ENCODE measurements around the gene L3MBTL3.
"Not testable (repeated sequence)": the region's sequence is repeated elsewhere in the genome, so short reads cannot be mapped to it uniquely, and the experiment has no call there.

Gene L3MBTL3

GRCh38 chr6:130150906-130151305 lies 132.5 kb downstream of the L3MBTL3 start:
- H3K4me1 ChIP-seq (ENCODE audit: insufficient read depth, low read length) = peaks cover 6% of the 10 kb centered on the region
- no peaks in the 10 kb centered on the region for H3K9me3 ChIP-seq (ENCODE audit: control insufficient read depth, insufficient read depth, low read length)
- no peaks in the 10 kb centered on the region for H3K36me3 ChIP-seq (ENCODE audit: insufficient read depth, low read length)
- H3K9ac ChIP-seq (ENCODE audit: low read depth, low read length) = no peak overlapping the region

DNA sequence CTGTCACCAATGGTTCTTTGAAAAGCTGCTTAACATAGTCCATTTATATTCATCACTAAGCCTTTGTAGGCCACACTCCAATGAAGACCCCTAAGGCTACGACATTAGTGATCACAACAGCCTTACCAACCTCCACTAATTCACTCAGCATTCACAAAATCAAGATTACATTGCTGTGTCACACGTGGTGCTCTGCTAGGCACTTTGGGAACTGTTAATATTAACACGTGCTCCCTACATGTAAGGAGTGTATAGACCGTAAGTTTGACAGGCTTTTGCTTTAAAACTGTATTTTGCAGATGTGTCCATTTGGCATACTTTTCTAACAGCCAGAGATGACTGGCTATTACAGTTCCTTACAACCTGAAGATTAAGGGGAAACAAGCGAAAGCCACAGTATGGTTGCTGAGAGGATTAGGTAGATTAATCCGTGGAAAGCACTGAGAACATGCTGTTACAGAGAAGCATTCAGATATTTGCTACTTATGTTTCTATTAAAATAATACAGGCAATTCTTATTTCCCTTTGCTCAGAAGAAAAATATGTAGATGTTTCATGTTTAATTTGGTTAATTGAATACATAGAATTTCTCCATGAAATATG lies 134.6 kb downstream of the L3MBTL3 start:
- no peak overlapping the region for H3K9ac ChIP-seq (ENCODE audit: low read depth, low read length)
- no peaks in the 10 kb centered on the region for H3K9me3 ChIP-seq (ENCODE audit: control insufficient read depth, insufficient read depth, low read length)
- no peaks in the 10 kb centered on the region for H3K36me3 ChIP-seq (ENCODE audit: insufficient read depth, low read length)
- peaks cover 6% of the 10 kb centered on the region for H3K4me1 ChIP-seq (ENCODE audit: insufficient read depth, low read length)

GRCh38 chr6:130156908-130157307 lies 138.5 kb downstream of the L3MBTL3 start:
- H3K4me1 ChIP-seq (ENCODE audit: insufficient read depth, low read length) = peaks cover 6% of the 10 kb centered on the region
- H3K36me3 ChIP-seq (ENCODE audit: insufficient read depth, low read length) = no peaks in the 10 kb centered on the region
- no peak overlapping the region for H3K9ac ChIP-seq (ENCODE audit: low read depth, low read length)
- 0 out of 2 replicates have a peak, but pooled peaks cover 4% of the 10 kb centered on the region for H3K9me3 ChIP-seq (ENCODE audit: control insufficient read depth, insufficient read depth, low read length)

DNA sequence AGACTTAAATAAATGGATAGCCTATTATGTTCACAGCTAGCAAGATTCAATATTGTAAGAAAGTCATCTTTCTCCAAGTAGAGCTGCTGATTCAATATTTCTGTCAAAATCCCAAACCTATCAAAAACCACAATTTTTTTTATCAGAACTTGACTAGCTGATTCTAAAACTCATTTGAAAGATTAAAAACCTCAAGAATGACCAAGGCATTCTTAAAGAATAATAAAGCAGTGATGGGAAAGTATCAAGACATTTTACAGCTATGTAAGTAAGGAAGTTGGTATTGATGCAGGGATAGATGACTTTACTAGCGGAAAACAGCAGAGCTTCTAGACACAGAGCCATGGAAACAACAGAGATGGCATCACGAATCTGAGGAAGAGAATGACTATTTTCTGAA lies 139.7 kb downstream of the L3MBTL3 start:
- H3K9me3 ChIP-seq (ENCODE audit: control insufficient read depth, insufficient read depth, low read length) = 0 out of 2 replicates have a peak, but pooled peaks cover 4% of the 10 kb centered on the region
- H3K36me3 ChIP-seq (ENCODE audit: insufficient read depth, low read length) = no peaks in the 10 kb centered on the region
- H3K9ac ChIP-seq (ENCODE audit: low read depth, low read length) = no peak overlapping the region
- H3K4me1 ChIP-seq (ENCODE audit: insufficient read depth, low read length) = peaks cover under 1% of the 10 kb centered on the region; the same call in 1 of the 2 replicates

- H3K4me1 ChIP-seq (ENCODE audit: insufficient read depth, low read length) = no peaks in the 10 kb centered on the region
- 0 out of 2 replicates have a peak, but pooled peaks cover 4% of the 10 kb centered on the region for H3K9me3 ChIP-seq (ENCODE audit: control insufficient read depth, insufficient read depth, low read length)
- no peaks in the 10 kb centered on the region for H3K36me3 ChIP-seq (ENCODE audit: insufficient read depth, low read length)
- H3K9ac ChIP-seq (ENCODE audit: low read depth, low read length) = no peak overlapping the region
Observed at GRCh38 chr6:130158548-130158947, 140.2 kb downstream of the L3MBTL3 start.

DNA sequence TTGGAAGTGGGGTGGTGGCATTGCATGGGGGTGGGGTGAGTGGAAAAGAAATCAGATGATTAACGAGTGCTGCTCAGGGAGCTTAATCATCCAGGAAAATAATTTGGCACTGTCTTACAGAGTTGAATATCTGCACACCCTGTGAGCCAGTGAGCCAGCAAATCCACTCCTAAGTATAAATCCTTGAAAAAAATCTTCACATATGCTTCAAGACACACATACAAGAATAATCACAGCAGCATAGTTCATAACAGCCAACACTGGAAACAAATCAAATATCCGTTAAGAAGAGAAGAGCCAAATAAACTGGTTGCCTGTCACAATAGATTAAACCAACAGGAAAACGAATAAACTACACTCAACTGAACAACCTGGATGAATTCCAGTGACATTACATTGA lies 141.6 kb downstream of the L3MBTL3 start:
- H3K36me3 ChIP-seq (ENCODE audit: insufficient read depth, low read length) = no peaks in the 10 kb centered on the region
- H3K9ac ChIP-seq (ENCODE audit: low read depth, low read length) = no peak overlapping the region
- H3K9me3 ChIP-seq (ENCODE audit: control insufficient read depth, insufficient read depth, low read length) = 0 out of 2 replicates have a peak, but pooled peaks cover 4% of the 10 kb centered on the region
- H3K4me1 ChIP-seq (ENCODE audit: insufficient read depth, low read length) = no peaks in the 10 kb centered on the region

GRCh38 chr6:130161683-130162404 lies 143.5 kb downstream of the L3MBTL3 start:
- H3K36me3 ChIP-seq (ENCODE audit: insufficient read depth, low read length) = no peaks in the 10 kb centered on the region
- H3K4me1 ChIP-seq (ENCODE audit: insufficient read depth, low read length) = no peaks in the 10 kb centered on the region

DNA sequence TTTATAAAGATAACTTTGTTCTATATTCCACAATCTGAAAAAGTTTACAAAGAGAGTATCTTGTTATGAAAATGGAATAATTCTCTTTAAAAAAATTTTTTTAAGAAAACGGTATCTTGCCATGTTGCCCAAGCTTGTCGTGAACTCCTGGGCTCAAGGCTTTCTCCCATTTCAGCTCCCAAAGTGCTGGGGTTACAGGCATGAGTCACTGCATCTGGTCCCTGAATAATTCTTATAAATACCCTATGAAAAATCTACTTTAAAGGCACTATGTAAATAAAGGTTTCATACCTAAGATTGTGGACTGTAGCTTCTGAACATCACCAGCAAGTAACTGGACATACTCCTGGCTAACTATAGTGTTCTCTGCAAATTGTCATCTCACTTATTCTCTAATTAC lies 144.0 kb downstream of the L3MBTL3 start:
- Histone ChIP-seq H3K36me3 (ENCODE audit: insufficient read depth, low read length) (no peaks in the 10 kb centered on the region), H3K4me1 (ENCODE audit: insufficient read depth, low read length) (no peaks in the 10 kb centered on the region), H3K9me3 (ENCODE audit: control insufficient read depth, insufficient read depth, low read length) (peaks cover 4% of the 10 kb centered on the region; the same call in 1 of the 2 replicates), H3K9ac (ENCODE audit: low read depth, low read length) (no peak overlapping the region)

More at GRCh38 chr6:130161683-130162404, 143.5 kb downstream of the L3MBTL3 start:
- Histone ChIP-seq H3K9me3 (ENCODE audit: control insufficient read depth, insufficient read depth, low read length) (peaks cover 4% of the 10 kb centered on the region; the same call in 1 of the 2 replicates), H3K9ac (ENCODE audit: low read depth, low read length) (no peak overlapping the region)

DNA sequence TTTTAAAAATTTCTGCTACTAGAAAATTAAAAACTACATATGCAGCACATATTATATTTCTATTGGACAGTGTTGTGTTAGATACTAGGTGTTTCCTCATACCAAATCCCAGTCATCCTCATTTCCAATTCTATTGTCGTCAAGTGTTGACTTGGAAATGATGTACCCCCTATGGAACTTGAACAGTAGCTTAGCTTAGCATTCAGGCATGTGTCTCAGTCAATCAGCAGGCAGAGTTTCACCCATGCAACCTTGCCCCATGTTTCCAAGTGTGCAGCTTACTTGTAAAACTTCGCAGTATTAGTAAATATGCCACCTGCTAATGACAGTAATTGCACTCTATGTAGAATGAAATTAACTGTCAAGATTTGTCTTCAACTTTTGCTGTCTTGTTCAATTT lies 144.9 kb downstream of the L3MBTL3 start:
- Histone ChIP-seq H3K4me1 (ENCODE audit: insufficient read depth, low read length) (no peaks in the 10 kb centered on the region), H3K9me3 (ENCODE audit: control insufficient read depth, insufficient read depth, low read length) (peaks cover 4% of the 10 kb centered on the region; the same call in 1 of the 2 replicates), H3K9ac (ENCODE audit: low read depth, low read length) (no peak overlapping the region), H3K36me3 (ENCODE audit: insufficient read depth, low read length) (no peaks in the 10 kb centered on the region)

GRCh38 chr6:130164251-130164650 lies 145.9 kb downstream of the L3MBTL3 start:
- Histone ChIP-seq H3K4me1 (ENCODE audit: insufficient read depth, low read length) (no peaks in the 10 kb centered on the region), H3K9me3 (ENCODE audit: control insufficient read depth, insufficient read depth, low read length) (no peaks in the 10 kb centered on the region; the same call in 1 of the 2 replicates), H3K36me3 (ENCODE audit: insufficient read depth, low read length) (no peaks in the 10 kb centered on the region), H3K9ac (ENCODE audit: low read depth, low read length) (no peak overlapping the region)

GRCh38 chr6:130167655-130168054 lies 149.3 kb downstream of the L3MBTL3 start:
- Histone ChIP-seq H3K9ac (ENCODE audit: low read depth, low read length) (no peak overlapping the region), H3K9me3 (ENCODE audit: control insufficient read depth, insufficient read depth, low read length) (no peaks in the 10 kb centered on the region; the same call in none of the 2 replicates), H3K36me3 (ENCODE audit: insufficient read depth, low read length) (no peaks in the 10 kb centered on the region), H3K4me1 (ENCODE audit: insufficient read depth, low read length) (no peaks in the 10 kb centered on the region)

DNA sequence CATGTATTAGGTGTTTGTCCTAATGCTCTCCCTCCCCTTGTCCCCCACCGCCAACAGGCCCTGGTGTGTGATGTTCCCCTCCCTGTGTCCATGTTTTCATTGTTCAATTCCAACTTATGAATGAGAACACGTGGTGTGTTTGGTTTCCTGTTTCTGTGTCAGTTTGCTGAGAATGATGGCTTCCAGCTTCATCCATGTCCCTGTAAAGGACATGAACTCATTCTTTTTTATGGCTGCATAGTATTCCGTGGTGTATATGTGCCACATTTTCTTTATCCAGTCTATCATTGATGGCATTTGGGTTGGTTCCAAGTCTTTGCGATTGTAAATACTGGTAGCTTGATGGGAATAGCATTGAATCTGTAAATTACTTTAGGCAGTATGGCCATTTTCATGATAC lies 151.8 kb downstream of the L3MBTL3 start:
- not testable (repeated sequence) for H3K4me1 ChIP-seq (ENCODE audit: insufficient read depth, low read length); H3K9ac ChIP-seq (ENCODE audit: low read depth, low read length)

DNA sequence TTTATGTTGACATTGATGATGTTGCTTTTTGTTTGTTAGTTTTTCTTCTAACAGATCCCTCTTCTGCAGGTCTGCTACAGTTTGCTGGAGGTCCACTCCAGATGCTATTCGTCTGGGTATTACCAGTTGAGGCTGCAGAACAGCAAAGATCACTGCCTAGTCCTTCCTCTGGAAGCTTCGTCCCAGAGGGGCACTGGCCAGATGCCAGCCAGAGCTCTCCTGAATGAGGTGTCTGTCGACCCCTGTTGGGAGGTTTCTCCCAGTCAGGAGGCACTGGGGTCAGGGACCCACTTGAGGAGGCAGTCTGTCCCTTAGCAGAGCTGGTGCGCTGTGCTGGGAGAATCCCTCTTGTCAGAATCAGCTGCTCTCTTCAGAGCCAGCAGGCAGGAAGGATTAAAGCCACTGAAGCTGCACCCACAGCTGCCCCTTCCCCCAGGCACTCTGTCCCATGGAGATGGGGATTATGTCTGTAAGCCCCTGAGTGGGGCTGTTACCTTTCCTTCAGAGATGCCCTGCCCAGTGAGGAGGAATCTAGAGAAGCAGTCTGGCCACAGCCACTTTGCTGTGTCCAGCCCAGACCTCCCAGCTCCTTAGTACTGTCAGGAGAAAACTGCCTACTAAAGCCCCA lies 155.1 kb downstream of the L3MBTL3 start:
- not testable (repeated sequence) for H3K9me3 ChIP-seq (ENCODE audit: control insufficient read depth, insufficient read depth, low read length); H3K36me3 ChIP-seq (ENCODE audit: insufficient read depth, low read length); H3K9ac ChIP-seq (ENCODE audit: low read depth, low read length); H3K4me1 ChIP-seq (ENCODE audit: insufficient read depth, low read length)

More for the DNA sequence above, 151.8 kb downstream of the L3MBTL3 start:
- H3K9me3 ChIP-seq (ENCODE audit: control insufficient read depth, insufficient read depth, low read length); H3K36me3 ChIP-seq (ENCODE audit: insufficient read depth, low read length): not testable (repeated sequence)

- H3K36me3 ChIP-seq (ENCODE audit: insufficient read depth, low read length) = no peaks in the 10 kb centered on the region
- peaks cover 9% of the 10 kb centered on the region for H3K4me1 ChIP-seq (ENCODE audit: insufficient read depth, low read length)
- H3K9ac ChIP-seq (ENCODE audit: low read depth, low read length) = no peak overlapping the region
- H3K9me3 ChIP-seq (ENCODE audit: control insufficient read depth, insufficient read depth, low read length) = no peaks in the 10 kb centered on the region; the same call in 1 of the 2 replicates
Observed at GRCh38 chr6:130176378-130176777, 158.0 kb downstream of the L3MBTL3 start.

Data from ES-I3 (cell line).